K562 (cell line): ENCODE results near the gene ANKLE2. TPM values are rescaled to one million over a fixed set of nuclear protein-coding genes. Genes with fewer than 3 reads are reported as not detected.

Experiments used
- CREM ChIP-seq: IDR thresholded peaks from 2 replicates; pipeline ENCODE4 v1.6.1; 2014; ENCODE audit warnings: antibody characterized with exemption, low read depth
- JUN ChIP-seq, 2 experiments: sonication (generic) in 1 of 2; formaldehyde crosslinking in 1 of 2; IDR thresholded peaks; 2 replicates each; pipeline versions ENCODE4 v1.6.1 to v1.8.0; 2012 to 2022; ENCODE audit warnings: borderline replicate concordance in 2 of 2, mild to moderate bottlenecking in 2 of 2, improper control_type of control experiment in 1 of 2, low read depth in 1 of 2, low read length in 1 of 2, missing genetic modification reagents in 1 of 2
- KDM5B ChIP-seq: fragments of 200-600 bp; sonication (generic); IDR thresholded peaks from 2 replicates; pipeline ENCODE4 v1.6.1; 2012; ENCODE audit warnings: low read depth, mild to moderate bottlenecking, moderate library complexity, low read length, control low read depth, inconsistent platforms; ENCODE audit not compliant: insufficient replicate concordance
- POLR2AphosphoS5 ChIP-seq: IDR thresholded peaks from 2 replicates; pipeline ENCODE4 v1.6.1; 2011; ENCODE audit warnings: mild to moderate bottlenecking, low read depth, low read length, moderate library complexity; ENCODE audit not compliant: control insufficient read depth, insufficient read depth
- POLR2G ChIP-seq: fragments of 200-400 bp; formaldehyde crosslinking; IDR thresholded peaks from 2 replicates; pipeline ENCODE4 v1.6.1; 2017; ENCODE audit warnings: low read depth, mild to moderate bottlenecking, antibody characterized with exemption, low read length, moderate library complexity
- RB1 ChIP-seq: fragments of 450-650 bp; IDR thresholded peaks from 2 replicates; pipeline ENCODE4 v1.6.1; 2017; ENCODE audit warnings: low read depth, mild to moderate bottlenecking
- RBBP5 ChIP-seq: fragments of 200-600 bp; sonication (generic); IDR thresholded peaks from 2 replicates; pipeline ENCODE4 v1.6.1; 2012; ENCODE audit warnings: borderline replicate concordance, mild to moderate bottlenecking, low read length, control low read depth, inconsistent platforms; ENCODE audit not compliant: insufficient read depth, poor library complexity, severe bottlenecking
- RBM22 ChIP-seq: fragments of 200-400 bp; formaldehyde crosslinking; IDR thresholded peaks from 2 replicates; pipeline ENCODE4 v1.6.1; 2018; ENCODE audit warnings: low read length, low read depth; ENCODE audit not compliant: poor library complexity, severe bottlenecking
- RCOR1 ChIP-seq, 2 experiments: IDR thresholded peaks; 2 replicates each; pipeline ENCODE4 v1.6.1; 2012; ENCODE audit warnings: low read depth in 2 of 2, low read length in 2 of 2, borderline replicate concordance in 1 of 2, improper control_type of control experiment in 1 of 2
- SMAD1 ChIP-seq: fragments of 150-350 bp; IDR thresholded peaks from 2 replicates; pipeline ENCODE4 v1.6.1; 2014; ENCODE audit warnings: low read length, low read depth; ENCODE audit not compliant: partially characterized antibody
- TEAD4 ChIP-seq, 2 experiments: sonication (generic) in 1 of 2; formaldehyde crosslinking in 1 of 2; IDR thresholded peaks; 2 replicates each; pipeline versions ENCODE4 v1.6.1 to v1.8.0; 2012 to 2022; ENCODE audit warnings: borderline replicate concordance in 1 of 2, inconsistent platforms in 1 of 2, low read length in 1 of 2, mild to moderate bottlenecking in 1 of 2, missing genetic modification reagents in 1 of 2
- THRA ChIP-seq: fragments of 450-650 bp; IDR thresholded peaks from 2 replicates; pipeline ENCODE4 v1.6.1; 2017; ENCODE audit warnings: mild to moderate bottlenecking, moderate library complexity
- ZNF224 ChIP-seq: sonication (generic); formaldehyde crosslinking; IDR thresholded peaks from 2 replicates; pipeline ENCODE4 v1.8.0; 2022; ENCODE audit warnings: mild to moderate bottlenecking, missing genetic modification reagents
- ZNF583 ChIP-seq: fragments of 250-450 bp; sonication (Bioruptor Pico); IDR thresholded peaks from 2 replicates; pipeline ENCODE4 v1.4.0; 2020
- polyA plus RNA-seq, 8 experiments: library from polyadenylated mRNA; depleted of rRNA in 4 of 8; stranded (reverse) in 5 of 8; unstranded in 3 of 8; fragments of >200 nt; fragmentation: Nextera tagmentation in 2 of 8; fragmentation: Illumina TruSeq in 1 of 8; extraction: Ambion mirVana in 2 of 8; extraction: Trizol in 1 of 8; gene quantifications; 2 replicates each; pipeline versions ENCODE4 v1.2.1 to v1.2.3, GENCODE V29; 2011 to 2014; ENCODE audit warnings: inconsistent platforms in 1 of 8, missing spikeins in 1 of 8
- total RNA-seq, 7 experiments: library from RNA; depleted of rRNA in 6 of 7; stranded (reverse); fragments of >200 nt in 6 of 7; fragmentation: Illumina TruSeq in 2 of 7; extraction: Trizol in 2 of 7; gene quantifications; 2 replicates each; pipeline versions ENCODE4 v1.2.1 to v1.2.3, GENCODE V29; 2011 to 2021; ENCODE audit warnings: low replicate concordance in 1 of 7
- TF ChIP-seq, protein P1 (sequence below): fragments of 250-450 bp; sonication (Bioruptor Pico); IDR thresholded peaks from 2 replicates; pipeline ENCODE4 v1.8.0; 2022; ENCODE audit warnings: inconsistent platforms
- TF ChIP-seq, protein P2 (sequence below), 2 experiments: fragments of 450-650 bp; conservative IDR thresholded peaks; 2 replicates each; pipeline ENCODE4 v1.6.1; 2017; ENCODE audit warnings: mild to moderate bottlenecking in 2 of 2, moderate library complexity in 2 of 2
- TF ChIP-seq, protein P3 (sequence below): fragments of 250-450 bp; sonication (Bioruptor Pico); IDR thresholded peaks from 2 replicates; pipeline ENCODE4 v1.8.0; 2022; ENCODE audit warnings: inconsistent platforms, mild to moderate bottlenecking, moderate library complexity, borderline replicate concordance

Gene ANKLE2
- total and polyA plus RNA-seq, 9 of the 15 experiments (the other 6 are each of a cell fraction or from before 2014, with no cell fraction given): 3.2 to 57.7 (median 45.6) TPM

DNA sequence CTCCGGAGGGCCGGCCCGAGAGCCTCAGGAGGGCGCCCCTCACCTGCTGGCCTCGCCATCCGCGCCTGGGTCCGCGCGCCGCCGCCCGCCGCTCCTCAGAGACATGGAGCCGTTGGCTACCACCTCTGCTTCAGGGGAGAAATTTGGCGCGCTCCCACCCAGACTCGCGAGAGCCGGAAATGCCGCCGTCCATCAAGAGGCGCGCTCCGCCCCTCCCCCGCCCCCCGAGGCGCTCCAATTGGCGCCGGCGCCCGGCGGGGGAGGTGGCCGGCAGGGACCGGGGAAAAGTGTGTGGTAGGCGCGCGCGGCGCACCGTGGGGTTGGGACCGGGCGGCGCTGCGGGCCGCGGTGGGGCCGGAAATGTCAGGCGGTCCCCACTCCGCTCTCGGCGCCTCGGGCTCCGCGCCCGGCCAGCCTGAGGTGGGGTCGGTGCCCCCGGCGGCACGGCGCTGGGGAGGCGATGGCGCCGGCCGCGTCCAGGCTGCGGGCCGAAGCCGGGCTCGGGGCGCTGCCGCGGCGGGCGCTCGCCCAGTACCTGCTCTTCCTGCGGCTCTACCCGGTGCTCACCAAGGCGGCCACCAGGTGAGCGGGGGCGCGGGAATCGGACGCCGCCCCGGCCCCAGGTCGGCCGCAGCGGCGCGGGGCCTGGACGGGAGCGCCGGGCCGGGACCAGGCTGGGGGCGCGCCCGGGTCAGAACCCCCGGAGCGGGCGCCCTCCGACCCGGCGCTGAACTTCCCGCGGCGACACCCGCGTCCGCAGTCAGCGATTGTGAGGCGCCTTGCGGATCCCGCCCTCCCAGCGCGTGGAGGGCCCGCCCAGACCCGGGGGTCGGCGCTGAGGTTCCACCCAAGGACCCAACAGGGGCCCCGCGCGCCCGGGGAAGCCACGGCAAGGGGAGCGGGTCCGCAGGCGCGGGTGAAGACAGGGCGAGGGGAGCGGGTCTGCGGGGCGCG is 74.1 kb downstream of the ANKLE2 start, which contains the start of the genes POLE and PXMP2 (continued):
- TF ChIP-seq SMAD1 (no peak), TEAD4 (IDR thresholded peaks at IDR 0.05; ENCODE audit: low read length) (0 out of 2 replicates have a peak, but pooled peaks have one; percentile 29), TEAD4 (CRISPR knock-in tag; IDR thresholded peaks at IDR 0.05; ENCODE audit: borderline replicate concordance) (no peak), KDM5B (peak; percentile 56), POLR2G (peak; percentile 98), CREM (peak; percentile 79), ZNF224 (CRISPR knock-in tag) (no peak), ZNF583 (no peak), RBBP5 (peak; percentile 76), POLR2AphosphoS5 (peak; percentile 86), THRA (no peak), RB1 (peak; percentile 98), RBM22 (peak; percentile 69), RCOR1 (IDR thresholded peaks at IDR 0.05; ENCODE audit: borderline replicate concordance in 1 of 2, low read depth in 2 of 2, low read length in 2 of 2) (0 out of 4 replicates have a peak, but pooled peaks of 1 of the 2 experiments have one; percentile 34), JUN (IDR thresholded peaks at IDR 0.05; ENCODE audit: borderline replicate concordance, low read depth, low read length) (0 out of 2 replicates have a peak, but pooled peaks have one; percentile 32), JUN (CRISPR knock-in tag; IDR thresholded peaks at IDR 0.05; ENCODE audit: borderline replicate concordance) (no peak)
- TF ChIP-seq, protein P1, sequence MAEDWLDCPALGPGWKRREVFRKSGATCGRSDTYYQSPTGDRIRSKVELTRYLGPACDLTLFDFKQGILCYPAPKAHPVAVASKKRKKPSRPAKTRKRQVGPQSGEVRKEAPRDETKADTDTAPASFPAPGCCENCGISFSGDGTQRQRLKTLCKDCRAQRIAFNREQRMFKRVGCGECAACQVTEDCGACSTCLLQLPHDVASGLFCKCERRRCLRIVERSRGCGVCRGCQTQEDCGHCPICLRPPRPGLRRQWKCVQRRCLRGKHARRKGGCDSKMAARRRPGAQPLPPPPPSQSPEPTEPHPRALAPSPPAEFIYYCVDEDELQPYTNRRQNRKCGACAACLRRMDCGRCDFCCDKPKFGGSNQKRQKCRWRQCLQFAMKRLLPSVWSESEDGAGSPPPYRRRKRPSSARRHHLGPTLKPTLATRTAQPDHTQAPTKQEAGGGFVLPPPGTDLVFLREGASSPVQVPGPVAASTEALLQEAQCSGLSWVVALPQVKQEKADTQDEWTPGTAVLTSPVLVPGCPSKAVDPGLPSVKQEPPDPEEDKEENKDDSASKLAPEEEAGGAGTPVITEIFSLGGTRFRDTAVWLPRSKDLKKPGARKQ (CRISPR knock-in tag): no peak
- TF ChIP-seq, protein P2, sequence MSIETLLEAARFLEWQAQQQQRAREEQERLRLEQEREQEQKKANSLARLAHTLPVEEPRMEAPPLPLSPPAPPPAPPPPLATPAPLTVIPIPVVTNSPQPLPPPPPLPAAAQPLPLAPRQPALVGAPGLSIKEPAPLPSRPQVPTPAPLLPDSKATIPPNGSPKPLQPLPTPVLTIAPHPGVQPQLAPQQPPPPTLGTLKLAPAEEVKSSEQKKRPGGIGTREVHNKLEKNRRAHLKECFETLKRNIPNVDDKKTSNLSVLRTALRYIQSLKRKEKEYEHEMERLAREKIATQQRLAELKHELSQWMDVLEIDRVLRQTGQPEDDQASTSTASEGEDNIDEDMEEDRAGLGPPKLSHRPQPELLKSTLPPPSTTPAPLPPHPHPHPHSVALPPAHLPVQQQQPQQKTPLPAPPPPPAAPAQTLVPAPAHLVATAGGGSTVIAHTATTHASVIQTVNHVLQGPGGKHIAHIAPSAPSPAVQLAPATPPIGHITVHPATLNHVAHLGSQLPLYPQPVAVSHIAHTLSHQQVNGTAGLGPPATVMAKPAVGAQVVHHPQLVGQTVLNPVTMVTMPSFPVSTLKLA (conservative IDR thresholded peaks at IDR 0.05): peak; percentile 29 to 78; a peak in 3 of 4 replicates
- TF ChIP-seq, protein P3, sequence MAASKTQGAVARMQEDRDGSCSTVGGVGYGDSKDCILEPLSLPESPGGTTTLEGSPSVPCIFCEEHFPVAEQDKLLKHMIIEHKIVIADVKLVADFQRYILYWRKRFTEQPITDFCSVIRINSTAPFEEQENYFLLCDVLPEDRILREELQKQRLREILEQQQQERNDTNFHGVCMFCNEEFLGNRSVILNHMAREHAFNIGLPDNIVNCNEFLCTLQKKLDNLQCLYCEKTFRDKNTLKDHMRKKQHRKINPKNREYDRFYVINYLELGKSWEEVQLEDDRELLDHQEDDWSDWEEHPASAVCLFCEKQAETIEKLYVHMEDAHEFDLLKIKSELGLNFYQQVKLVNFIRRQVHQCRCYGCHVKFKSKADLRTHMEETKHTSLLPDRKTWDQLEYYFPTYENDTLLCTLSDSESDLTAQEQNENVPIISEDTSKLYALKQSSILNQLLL (CRISPR knock-in tag): no peak
